BLaER1 treated with 17β-estradiol and CSF1 and Interleukin-3, amounts not matched to agents 10 nM and 100 nM (cell line): ENCODE results near the gene HMOX1.

Experiments used
- H3K27ac ChIP-seq, 11 experiments: shearing (Covaris generic); formaldehyde crosslinking; 2 replicates each; pipeline ENCODE4 v1.8.1; 2022
- H3K27me3 ChIP-seq, 11 experiments: shearing (Covaris generic); formaldehyde crosslinking; 2 replicates each; pipeline ENCODE4 v1.8.1; 2022
- H3K36me3 ChIP-seq, 11 experiments: shearing (Covaris generic); formaldehyde crosslinking; 2 replicates each; pipeline ENCODE4 v1.8.1; 2022
- H3K4me1 ChIP-seq, 10 experiments: shearing (Covaris generic); formaldehyde crosslinking; 2 replicates each; pipeline ENCODE4 v1.8.1; 2022
- H3K4me2 ChIP-seq, 11 experiments: shearing (Covaris generic); formaldehyde crosslinking; 2 replicates each; pipeline ENCODE4 v1.8.1; 2022
- H3K4me3 ChIP-seq, 10 experiments: shearing (Covaris generic); formaldehyde crosslinking; 2 replicates each; pipeline ENCODE4 v1.8.1; 2022
- H3K9ac ChIP-seq, 11 experiments: shearing (Covaris generic); formaldehyde crosslinking; 2 replicates each; pipeline ENCODE4 v1.8.1; 2022
- H3K9me3 ChIP-seq, 11 experiments: shearing (Covaris generic); formaldehyde crosslinking; replicated peaks in 1 of 11; 2 replicates each; pipeline ENCODE4 v1.8.1; 2022
- H4K20me1 ChIP-seq, 11 experiments: shearing (Covaris generic); formaldehyde crosslinking; 2 replicates each; pipeline ENCODE4 v1.8.1; 2022
- Cebpa-rat ChIP-seq, 11 experiments: shearing (Covaris generic); IDR thresholded peaks; 2 replicates each; pipeline ENCODE4 v1.8.1; 2022

HMOX1 gene

DNA sequence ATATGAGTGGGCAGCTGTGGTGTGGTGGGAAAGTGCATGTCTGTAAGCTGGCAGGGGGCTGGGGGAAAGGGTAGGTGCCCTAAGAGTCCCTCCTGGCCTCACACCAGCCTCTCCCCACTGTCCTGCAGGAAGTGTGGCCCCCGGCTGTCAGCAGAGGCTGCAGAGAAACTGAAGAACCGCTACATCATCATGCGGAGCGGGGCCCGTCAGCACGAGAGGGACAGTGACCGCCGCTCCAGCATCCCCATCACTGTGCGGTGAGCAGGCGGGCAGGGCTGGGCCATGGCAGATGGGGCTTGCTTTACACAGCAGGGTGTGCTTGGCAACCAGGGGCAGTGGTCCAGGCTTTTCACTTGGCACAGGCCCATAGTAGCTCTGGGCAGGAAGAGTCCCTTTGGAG, 38.9 kb downstream of the HMOX1 start:
- Histone ChIP-seq H3K4me3 (no peak overlapping the region), H3K9me3 (no peaks in the 10 kb centered on the region), H3K27me3 (no peaks in the 10 kb centered on the region), H4K20me1 (peaks cover 0 to 91% (median 72%) of the 10 kb centered on the region in 11 experiments; a peak in 17 of 22 replicates), H3K36me3 (peaks cover 98 to 100% (median 100%) of the 10 kb centered on the region in 11 experiments), H3K27ac (peak overlapping the region in 2 of 11 experiments; percentile 10 to 30; a peak in 1 of 22 replicates), H3K4me2 (no peak overlapping the region), H3K9ac (no peak overlapping the region), H3K4me1 (peaks cover 0 to 32% (median 11%) of the 10 kb centered on the region in 10 experiments; a peak in 12 of 20 replicates)
- no peak for TF ChIP-seq Cebpa-rat (IDR thresholded peaks at IDR 0.05)

DNA sequence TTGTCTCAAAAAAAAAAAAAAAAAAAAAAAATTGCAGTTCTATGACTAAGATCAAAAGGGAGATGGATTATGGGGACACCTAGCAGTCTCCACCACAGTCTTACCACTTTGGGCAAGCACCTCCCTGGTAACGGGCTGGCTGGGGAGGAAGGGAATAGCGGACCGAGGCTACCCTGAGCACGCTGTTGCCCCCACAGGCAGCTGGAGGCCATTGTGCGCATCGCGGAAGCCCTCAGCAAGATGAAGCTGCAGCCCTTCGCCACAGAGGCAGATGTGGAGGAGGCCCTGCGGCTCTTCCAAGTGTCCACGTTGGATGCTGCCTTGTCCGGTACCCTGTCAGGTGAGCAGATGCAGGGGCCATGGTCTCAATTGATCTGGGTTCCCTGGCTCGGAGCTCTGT, 40.2 kb downstream of the HMOX1 start:
- peaks cover 6 to 41% (median 15%) of the 10 kb centered on the region in 10 experiments; a peak in 19 of 20 replicates for H3K4me1 ChIP-seq
- no peak overlapping the region; a peak in 1 of 22 replicates for H3K9ac ChIP-seq
- no peak overlapping the region for H3K27ac ChIP-seq
- no peaks in the 10 kb centered on the region for H3K9me3 ChIP-seq
- no peak overlapping the region for H3K4me2 ChIP-seq
- peaks cover 0 to 95% (median 80%) of the 10 kb centered on the region in 11 experiments; a peak in 18 of 22 replicates for H4K20me1 ChIP-seq
- no peaks in the 10 kb centered on the region for H3K27me3 ChIP-seq
- TF ChIP-seq Cebpa-rat (IDR thresholded peaks at IDR 0.05): no peak
- peaks cover 95 to 100% (median 99%) of the 10 kb centered on the region in 11 experiments for H3K36me3 ChIP-seq
- no peak overlapping the region for H3K4me3 ChIP-seq

DNA sequence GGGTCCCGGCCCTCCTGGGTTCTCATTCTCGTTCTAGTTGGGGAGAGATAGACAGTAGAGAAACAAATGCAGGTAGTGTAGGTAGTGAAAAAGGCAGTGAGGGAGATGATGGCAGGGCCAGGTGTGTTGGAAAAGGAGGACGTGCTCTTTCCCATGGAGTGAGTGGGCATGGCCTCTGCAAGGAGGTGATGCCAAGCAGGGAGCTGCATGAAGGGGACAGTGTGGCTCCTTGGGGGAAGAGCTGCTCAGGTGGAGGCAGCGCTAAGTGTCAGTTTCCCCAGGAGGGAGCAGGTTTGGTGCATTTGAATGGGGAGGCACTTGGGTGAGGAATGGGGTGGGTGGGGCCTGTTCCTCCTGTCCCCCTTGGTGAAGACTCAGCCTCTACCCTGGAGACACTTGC, 41.2 kb downstream of the HMOX1 start:
- Histone ChIP-seq H3K4me2 (no peak overlapping the region), H3K9me3 (no peaks in the 10 kb centered on the region), H4K20me1 (peaks cover 0 to 98% (median 81%) of the 10 kb centered on the region in 11 experiments; a peak in 18 of 22 replicates), H3K4me3 (no peak overlapping the region), H3K4me1 (peaks cover 14 to 47% (median 19%) of the 10 kb centered on the region in 10 experiments), H3K27me3 (no peaks in the 10 kb centered on the region), H3K9ac (no peak overlapping the region), H3K27ac (no peak overlapping the region), H3K36me3 (peaks cover 87 to 100% (median 99%) of the 10 kb centered on the region in 11 experiments)
- TF ChIP-seq Cebpa-rat (IDR thresholded peaks at IDR 0.05): no peak

DNA sequence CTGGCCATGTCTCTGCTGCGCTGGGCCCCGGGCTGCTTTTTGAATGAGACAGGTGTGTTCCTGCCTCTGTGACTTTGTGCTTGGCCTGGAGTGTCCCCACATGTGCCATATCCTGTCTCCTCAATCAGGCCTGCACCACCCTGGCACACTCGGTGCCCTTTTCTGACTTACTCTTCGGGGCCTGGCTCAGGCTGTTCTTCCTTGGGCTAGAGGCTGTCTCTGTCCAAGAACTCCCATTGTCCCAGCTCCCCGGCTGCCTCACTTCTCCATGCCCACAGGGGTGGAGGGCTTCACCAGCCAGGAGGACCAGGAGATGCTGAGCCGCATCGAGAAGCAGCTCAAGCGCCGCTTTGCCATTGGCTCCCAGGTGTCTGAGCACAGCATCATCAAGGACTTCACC, 42.0 kb downstream of the HMOX1 start:
- Histone ChIP-seq H3K27me3 (no peaks in the 10 kb centered on the region), H3K4me1 (peaks cover 14 to 39% (median 18%) of the 10 kb centered on the region in 10 experiments), H3K4me2 (no peak overlapping the region), H3K27ac (no peak overlapping the region), H3K9ac (no peak overlapping the region), H3K4me3 (no peak overlapping the region), H3K36me3 (peaks cover 79 to 100% (median 96%) of the 10 kb centered on the region in 11 experiments), H3K9me3 (no peaks in the 10 kb centered on the region), H4K20me1 (peaks cover 0 to 94% (median 73%) of the 10 kb centered on the region in 11 experiments; a peak in 18 of 22 replicates)
- TF ChIP-seq Cebpa-rat (IDR thresholded peaks at IDR 0.05): no peak

DNA sequence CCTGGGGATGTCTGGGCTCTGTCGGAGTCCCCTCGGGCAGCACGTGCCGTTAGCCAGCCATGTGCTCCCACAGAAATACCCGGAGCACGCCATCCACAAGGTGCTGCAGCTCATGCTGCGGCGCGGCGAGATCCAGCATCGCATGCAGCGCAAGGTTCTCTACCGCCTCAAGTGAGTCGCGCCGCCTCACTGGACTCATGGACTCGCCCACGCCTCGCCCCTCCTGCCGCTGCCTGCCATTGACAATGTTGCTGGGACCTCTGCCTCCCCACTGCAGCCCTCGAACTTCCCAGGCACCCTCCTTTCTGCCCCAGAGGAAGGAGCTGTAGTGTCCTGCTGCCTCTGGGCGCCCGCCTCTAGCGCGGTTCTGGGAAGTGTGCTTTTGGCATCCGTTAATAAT, 43.2 kb downstream of the HMOX1 start:
- Histone ChIP-seq H3K4me3 (no peak overlapping the region), H3K9me3 (no peaks in the 10 kb centered on the region), H3K4me1 (peaks cover 7 to 35% (median 15%) of the 10 kb centered on the region in 10 experiments), H3K27me3 (no peaks in the 10 kb centered on the region), H4K20me1 (peaks cover 0 to 91% (median 69%) of the 10 kb centered on the region in 11 experiments; a peak in 18 of 22 replicates), H3K27ac (no peak overlapping the region), H3K36me3 (peaks cover 69 to 100% (median 94%) of the 10 kb centered on the region in 11 experiments), H3K4me2 (no peak overlapping the region), H3K9ac (0 out of 22 replicates have a peak overlapping the region, but pooled peaks of 1 of the 11 experiments have one; percentile 27)
- TF ChIP-seq Cebpa-rat (IDR thresholded peaks at IDR 0.05): no peak

DNA sequence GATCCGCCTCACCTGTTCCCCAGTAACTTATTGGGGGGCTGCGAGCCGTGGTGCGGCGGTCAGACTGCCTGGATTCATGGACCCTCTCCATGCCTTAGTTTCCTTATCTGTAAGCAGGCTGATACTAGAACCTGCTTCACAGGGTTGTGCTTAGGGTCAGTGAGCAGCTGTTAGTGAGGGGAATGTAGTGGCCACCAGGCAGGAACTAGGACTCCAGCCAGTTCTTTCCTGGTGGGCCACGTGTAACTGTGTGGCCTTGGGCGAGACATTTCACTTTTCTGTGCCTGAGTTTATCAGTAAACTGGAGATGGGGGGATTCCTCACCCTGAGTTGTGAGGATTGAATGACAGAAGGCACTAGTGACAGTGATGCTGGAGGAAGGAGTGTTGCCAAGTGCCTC, 43.9 kb downstream of the HMOX1 start:
- H4K20me1 ChIP-seq: peaks cover 0 to 91% (median 66%) of the 10 kb centered on the region in 11 experiments; a peak in 18 of 22 replicates

DNA sequence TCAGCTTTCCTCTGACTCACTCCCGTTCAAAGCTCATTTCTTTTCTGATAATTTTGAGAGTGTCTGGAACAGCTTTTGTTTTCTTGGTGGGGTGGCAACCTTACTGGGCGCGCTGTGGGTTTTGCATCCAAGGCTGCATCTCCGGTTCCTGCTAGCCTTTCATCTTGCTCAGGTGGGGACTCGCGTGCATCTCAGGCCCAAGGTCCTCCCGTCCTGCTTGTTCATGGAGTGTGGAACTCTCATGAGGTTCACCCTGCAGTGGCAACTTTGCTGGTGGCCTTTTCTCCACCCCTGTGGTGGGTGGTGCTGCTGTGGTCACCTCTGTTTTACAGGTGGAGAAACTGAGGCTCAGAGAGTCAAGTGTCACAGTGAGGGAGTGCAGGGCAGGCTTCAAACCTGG, 44.6 kb downstream of the HMOX1 start:
- peak overlapping the region in 6 of 11 experiments; percentile 13 to 57 (median 40); a peak in 6 of 22 replicates for H3K9ac ChIP-seq
- H3K9me3 ChIP-seq: no peaks in the 10 kb centered on the region
- peaks cover 12 to 42% (median 16%) of the 10 kb centered on the region in 10 experiments for H3K4me1 ChIP-seq
- no peaks in the 10 kb centered on the region for H3K27me3 ChIP-seq
- H3K36me3 ChIP-seq: peaks cover 54 to 100% (median 90%) of the 10 kb centered on the region in 11 experiments
- peak overlapping the region in 3 of 11 experiments; percentile 11 to 35 (median 14); a peak in 1 of 22 replicates for H3K4me2 ChIP-seq
- H3K4me3 ChIP-seq: no peak overlapping the region
- peaks cover 0 to 91% (median 69%) of the 10 kb centered on the region in 11 experiments; a peak in 18 of 22 replicates for H4K20me1 ChIP-seq
- TF ChIP-seq Cebpa-rat (IDR thresholded peaks at IDR 0.05): no peak
- H3K27ac ChIP-seq: peak overlapping the region in 2 of 11 experiments; percentile 14 to 48; a peak in 1 of 22 replicates

More for the DNA sequence above, 43.9 kb downstream of the HMOX1 start:
- Histone ChIP-seq H3K4me3 (no peak overlapping the region), H3K9me3 (no peaks in the 10 kb centered on the region), H3K9ac (0 out of 22 replicates have a peak overlapping the region, but pooled peaks of 1 of the 11 experiments have one; percentile 11), H3K36me3 (peaks cover 62 to 100% (median 93%) of the 10 kb centered on the region in 11 experiments), H3K27me3 (no peaks in the 10 kb centered on the region), H3K4me1 (peaks cover 12 to 38% (median 16%) of the 10 kb centered on the region in 10 experiments), H3K4me2 (no peak overlapping the region), H3K27ac (no peak overlapping the region)
- no peak for TF ChIP-seq Cebpa-rat (IDR thresholded peaks at IDR 0.05)

DNA sequence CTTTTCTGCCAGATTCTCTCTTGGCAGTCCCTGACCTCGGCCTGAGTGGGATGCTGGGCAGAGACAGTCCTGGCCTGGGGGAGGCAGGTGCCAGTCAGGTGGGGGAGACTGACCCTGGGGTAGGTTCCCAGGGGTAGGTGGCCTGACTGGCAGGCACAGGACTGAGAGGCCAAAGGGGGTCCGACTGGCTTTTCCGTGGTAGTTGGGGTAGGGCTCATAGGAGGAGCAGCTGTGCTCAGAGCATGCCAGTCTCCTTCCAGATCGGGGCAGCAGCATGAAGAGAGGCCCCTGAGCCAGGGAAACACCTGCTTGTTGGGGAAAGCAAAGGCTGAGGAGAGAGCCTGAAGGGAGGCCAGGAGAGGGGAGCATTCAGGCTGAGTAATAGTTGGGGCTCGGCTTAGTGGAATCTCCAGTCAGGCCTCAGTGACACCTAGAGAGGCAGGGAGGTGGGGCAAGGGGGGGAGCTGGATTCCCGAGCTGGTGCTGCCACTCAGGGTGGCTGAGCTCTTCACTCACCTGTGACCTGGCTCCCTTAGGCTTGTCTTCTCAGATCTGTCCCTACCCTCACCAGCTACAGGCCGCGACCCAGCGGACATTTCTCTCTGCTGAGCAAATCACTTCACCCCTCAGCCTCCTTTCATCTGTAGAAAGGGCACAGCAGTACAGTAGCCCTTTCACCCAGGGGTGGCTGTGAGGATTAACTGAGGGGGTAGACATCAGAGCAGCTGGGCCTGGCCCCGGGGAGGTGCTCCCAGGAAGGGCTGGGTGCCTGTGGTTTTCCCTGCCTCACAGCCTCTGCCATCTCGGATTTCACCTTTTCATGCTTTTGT, 45.3 kb downstream of the HMOX1 start:
- no peak overlapping the region for H3K4me3 ChIP-seq
- peaks cover 12 to 42% (median 16%) of the 10 kb centered on the region in 10 experiments for H3K4me1 ChIP-seq
- no peak for TF ChIP-seq Cebpa-rat (IDR thresholded peaks at IDR 0.05)
- H3K36me3 ChIP-seq: peaks cover 48 to 100% (median 88%) of the 10 kb centered on the region in 11 experiments
- H3K27me3 ChIP-seq: no peaks in the 10 kb centered on the region
- H3K4me2 ChIP-seq: peak overlapping the region in 10 of 11 experiments; percentile 9 to 41 (median 22); a peak in 14 of 22 replicates
- no peaks in the 10 kb centered on the region; a peak in 2 of 22 replicates for H3K9me3 ChIP-seq
- H3K9ac ChIP-seq: peak overlapping the region in 9 of 11 experiments; percentile 26 to 57 (median 42); a peak in 15 of 22 replicates
- H4K20me1 ChIP-seq: peaks cover 0 to 88% (median 67%) of the 10 kb centered on the region in 11 experiments; a peak in 18 of 22 replicates
- peak overlapping the region in 8 of 11 experiments; percentile 8 to 57 (median 32); a peak in 9 of 22 replicates for H3K27ac ChIP-seq
